Muscle of arm (tissue), 12 donors: ENCODE results near the gene CTTNBP2. TPM values are rescaled to one million over a fixed set of nuclear protein-coding genes. Genes with fewer than 3 reads are reported as not detected.

ENCODE experiments used
- DNase-seq: peaks from one replicate; pipeline ENCODE4 v3.0.0-alpha.2; 2013
- polyA plus RNA-seq, 12 donors: library from polyadenylated mRNA; unstranded; fragments of 120-200 nt; gene quantifications; one replicate each; pipeline ENCODE4 v1.2.1, GENCODE V29; 2013; ENCODE audit not compliant: insufficient read length in 12 of 12

CTTNBP2 gene
- polyA plus RNA-seq, 12 donors, result 1.1 to 5.5 (median 2.4) TPM; not detected in 2

GRCh38 chr7:117791877-117792780 is 81.1 kb downstream of the CTTNBP2 start:
- DNase-seq, result no peak

GRCh38 chr7:117790731-117791130 is 82.5 kb downstream of the CTTNBP2 start:
- DNase-seq, result no peak

- no peak for DNase-seq
These were observed 83.0 kb downstream of the CTTNBP2 start for GRCh38 chr7:117790251-117790650.

DNA sequence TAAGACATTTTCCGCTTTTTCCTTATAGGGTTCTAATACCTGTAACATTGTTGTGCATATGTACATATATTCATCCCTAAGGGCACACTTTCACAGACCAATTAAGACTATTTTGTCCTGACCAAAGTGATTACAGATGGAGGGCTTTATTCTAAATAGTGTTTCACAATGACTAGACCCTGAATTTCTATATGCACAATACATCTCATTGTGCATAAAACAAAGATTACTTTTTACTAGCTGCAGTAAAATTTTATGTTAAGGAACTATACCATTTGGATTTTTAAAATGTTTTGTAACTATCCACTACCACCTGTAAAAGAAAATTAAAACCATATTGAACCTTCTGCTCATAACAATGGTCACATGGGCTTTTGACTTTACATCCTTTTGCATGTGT is 87.8 kb downstream of the CTTNBP2 start:
- no peak for DNase-seq

DNA sequence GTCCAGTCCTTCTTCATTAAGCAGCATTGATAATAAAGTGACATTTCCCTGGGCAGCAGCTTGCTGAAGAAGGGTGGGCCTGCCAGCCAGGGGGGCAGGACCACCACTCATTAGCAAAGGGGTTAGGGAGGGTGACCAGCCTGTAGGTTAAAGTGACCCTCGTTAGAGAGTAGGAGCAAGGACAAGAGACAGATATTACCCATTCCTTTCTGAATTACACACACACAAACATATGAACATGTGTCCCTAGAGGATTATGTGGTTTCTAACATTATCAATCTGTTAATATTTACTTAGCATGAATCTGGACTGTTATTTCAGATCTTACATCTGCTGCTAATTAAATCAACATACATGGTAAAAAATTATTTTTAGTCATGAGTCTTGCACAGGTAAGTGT is 88.9 kb downstream of the CTTNBP2 start:
- no peak for DNase-seq

- no peak for DNase-seq
These were observed 90.5 kb downstream of the CTTNBP2 start for GRCh38 chr7:117782761-117783160.

GRCh38 chr7:117781707-117782106 is 91.5 kb downstream of the CTTNBP2 start:
- no peak for DNase-seq

- no peak for DNase-seq
These were observed 92.4 kb downstream of the CTTNBP2 start for GRCh38 chr7:117780832-117781231.

GRCh38 chr7:117777335-117778142 is 95.7 kb downstream of the CTTNBP2 start:
- no peak for DNase-seq

- DNase-seq, result no peak
These were observed 97.0 kb downstream of the CTTNBP2 start for GRCh38 chr7:117776224-117776623.

DNA sequence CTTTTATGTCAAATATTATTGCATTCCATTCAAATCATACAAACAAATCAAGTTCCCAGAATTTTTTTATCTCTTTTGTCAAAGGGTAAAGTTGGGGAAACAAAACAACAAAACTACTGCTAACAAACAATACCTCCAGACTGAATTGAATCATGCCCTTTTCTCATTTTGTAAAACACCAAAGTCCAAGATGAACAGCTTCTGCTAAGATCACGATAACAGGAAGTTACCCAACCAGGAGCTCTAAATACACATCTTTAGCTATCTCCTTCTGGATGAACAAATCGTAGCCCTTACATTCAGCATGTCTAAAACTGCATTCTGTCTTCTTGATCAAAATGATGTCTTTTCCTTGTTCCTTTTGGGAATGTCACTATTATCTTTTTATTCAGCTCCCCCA is 97.4 kb downstream of the CTTNBP2 start:
- DNase-seq, result no peak

GRCh38 chr7:117774943-117775342 is 98.3 kb downstream of the CTTNBP2 start:
- no peak for DNase-seq

- DNase-seq, result no peak
These were observed 100.8 kb downstream of the CTTNBP2 start for GRCh38 chr7:117772421-117772820.

GRCh38 chr7:117771756-117772155 is 101.5 kb downstream of the CTTNBP2 start:
- no peak for DNase-seq

- DNase-seq, result no peak
These were observed 104.2 kb downstream of the CTTNBP2 start for GRCh38 chr7:117769085-117769484.

DNA sequence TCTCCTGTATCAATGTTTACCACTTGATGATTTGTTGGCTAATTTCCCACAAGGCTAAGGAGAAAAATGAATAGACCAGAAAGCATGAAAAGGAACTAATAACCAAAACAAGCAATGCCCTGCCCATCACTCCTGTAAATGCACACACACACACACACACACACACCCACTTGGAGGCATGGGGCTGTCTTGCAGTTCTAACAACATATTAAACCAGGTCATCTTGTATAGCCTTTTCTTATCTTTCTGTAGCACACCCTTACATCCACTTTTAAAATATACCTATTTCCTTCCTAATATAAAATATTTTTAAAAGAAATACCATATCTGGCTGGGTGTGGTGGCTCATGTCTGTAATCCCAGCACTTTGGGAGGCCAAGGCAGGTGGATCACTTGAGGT is 105.3 kb downstream of the CTTNBP2 start:
- DNase-seq, result no peak

- DNase-seq, result no peak
These were observed 106.3 kb downstream of the CTTNBP2 start for GRCh38 chr7:117766913-117767312.

DNA sequence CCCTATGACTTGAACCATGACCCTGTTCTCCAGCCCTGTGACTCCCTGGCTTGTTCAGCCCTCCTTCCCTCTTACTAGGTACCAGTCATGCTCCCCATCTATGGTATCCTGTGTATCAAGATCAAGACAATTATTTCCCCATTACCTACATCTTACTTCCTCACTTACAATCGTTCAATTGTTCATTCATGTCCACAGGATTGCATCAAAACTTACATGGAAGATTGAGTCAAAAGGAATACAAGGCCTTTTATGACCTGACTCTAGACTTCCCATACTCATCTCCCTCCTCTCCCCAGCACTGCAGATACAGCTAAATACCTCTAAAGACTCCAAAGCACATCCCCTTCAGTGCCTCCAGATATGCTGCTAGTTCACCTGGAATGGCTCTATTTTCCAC is 109.2 kb downstream of the CTTNBP2 start:
- DNase-seq, result no peak

- no peak for DNase-seq
These were observed 111.2 kb downstream of the CTTNBP2 start for GRCh38 chr7:117762055-117762454.

DNA sequence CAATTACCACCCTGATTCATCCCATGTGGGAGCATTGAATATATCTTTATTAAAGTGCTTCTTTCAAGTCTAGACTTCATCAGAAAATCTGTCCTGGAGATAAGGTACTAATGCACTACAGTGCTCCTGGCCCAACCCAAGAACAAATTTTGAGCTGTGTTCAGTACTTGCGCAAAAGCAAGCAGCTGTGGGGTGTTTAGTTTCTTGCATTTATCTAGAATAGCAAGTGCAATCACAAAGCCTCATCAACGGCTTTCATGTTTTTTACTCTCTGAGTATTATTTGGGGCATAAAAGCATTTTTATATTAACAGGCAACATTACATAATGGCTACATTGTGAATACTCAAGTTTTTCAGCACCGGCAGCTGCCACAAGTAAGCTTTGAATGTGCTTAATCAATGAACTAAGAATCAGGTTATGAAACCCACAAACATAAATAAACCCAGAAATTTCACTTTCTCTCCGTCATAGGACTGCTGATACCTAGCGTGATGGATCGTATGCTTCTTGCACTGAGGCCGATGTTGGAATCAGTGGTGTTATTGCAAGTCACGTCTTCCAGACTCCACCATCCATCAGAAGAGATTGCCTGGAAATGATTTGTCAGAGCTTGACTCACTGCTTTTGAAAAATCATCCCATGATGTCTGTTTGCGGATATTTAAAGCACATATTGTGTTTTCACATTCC is 113.1 kb downstream of the CTTNBP2 start:
- DNase-seq, result no peak

- DNase-seq, result no peak
These were observed 115.8 kb downstream of the CTTNBP2 start for GRCh38 chr7:117757440-117757839.

GRCh38 chr7:117756586-117757085 is 116.6 kb downstream of the CTTNBP2 start:
- DNase-seq, result no peak
